DLD1 (cell line): ENCODE measurements around the gene TMEM74B.

Source experiments
- in situ Hi-C: cut with HindIII; loops from 2 replicates; pipeline ENCODE4 v1.10.0; 2017; ENCODE audit warnings: low sequenced_read_pairs

The TMEM74B gene

DNA sequence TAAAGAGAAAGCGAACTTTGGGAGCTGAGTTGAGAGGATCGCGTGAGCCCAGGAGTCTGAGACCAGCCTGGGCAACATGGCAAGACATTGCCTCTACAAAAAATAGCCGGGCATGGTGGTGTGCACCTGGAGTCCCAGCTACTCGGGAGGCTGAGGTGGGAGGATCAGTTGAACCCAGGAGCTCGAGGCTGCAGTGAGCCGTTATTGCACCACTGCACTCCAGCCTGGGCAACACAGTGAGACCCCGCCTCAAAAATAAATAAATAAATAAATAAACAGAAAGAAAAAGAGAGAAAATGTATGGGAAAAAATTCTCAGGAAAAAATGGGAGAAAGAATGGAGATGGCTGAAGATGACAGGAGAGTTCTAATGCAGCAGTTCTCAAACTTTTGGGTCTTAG is 21.0 kb upstream of the TMEM74B start:
- in situ Hi-C loops, result no loop called here

- in situ Hi-C loops, result no loop called here
Measured at GRCh38 chr20:1204576-1204975, 19.8 kb upstream of the TMEM74B start.

DNA sequence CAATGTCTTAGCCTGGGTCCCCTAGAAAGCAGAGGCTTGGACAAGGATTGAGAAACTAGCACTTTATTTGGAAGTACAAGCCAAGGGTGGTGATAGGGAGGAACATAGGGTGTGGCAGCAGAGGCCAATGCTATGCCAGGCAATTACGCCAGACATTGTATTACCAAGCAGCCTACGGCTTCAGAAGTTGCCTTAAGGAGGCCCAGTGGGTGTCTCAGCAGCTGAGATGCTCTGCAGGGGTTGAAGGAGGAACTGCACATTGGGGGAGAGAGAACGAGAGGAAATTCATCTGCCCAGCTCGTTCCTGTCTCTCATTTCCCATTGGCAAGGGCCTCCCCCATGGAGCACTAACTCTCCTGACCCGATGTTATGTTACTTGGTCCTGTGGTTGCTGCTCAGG is 19.3 kb upstream of the TMEM74B start:
- in situ Hi-C loops, result no loop called here

- in situ Hi-C loops, result no loop called here
Measured at GRCh38 chr20:1203630-1204029, 18.8 kb upstream of the TMEM74B start.

GRCh38 chr20:1202762-1203504 is 18.2 kb upstream of the TMEM74B start, which contains the start of gene C20orf202:
C20orf202 (plus strand) TSS chr20:1203454; CDS start chr20:1203586, 132 bp downstream.
- in situ Hi-C loops, result no loop called here

DNA sequence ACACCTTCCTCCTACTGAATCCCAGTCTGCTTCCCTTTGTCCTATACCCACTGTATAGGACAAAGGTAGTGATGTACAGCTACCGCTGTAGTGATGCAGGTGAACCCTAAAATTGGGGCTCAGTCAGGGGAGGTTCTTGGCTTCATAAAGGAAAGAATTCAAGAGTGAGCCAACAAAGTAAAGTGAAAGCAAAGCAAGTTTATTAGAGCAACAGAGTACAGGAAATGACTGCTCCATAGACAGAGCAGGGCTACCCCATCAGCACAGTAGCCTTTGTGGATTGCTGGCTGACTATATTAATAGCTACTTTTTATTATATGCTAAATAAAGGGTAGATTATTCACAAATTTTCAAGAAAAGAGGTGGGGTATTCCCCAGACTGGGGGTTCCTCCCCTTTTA is 15.2 kb upstream of the TMEM74B start:
- in situ Hi-C loops, result no loop called here

- in situ Hi-C loops, result no loop called here
Measured at GRCh38 chr20:1199212-1199873, 14.6 kb upstream of the TMEM74B start.

DNA sequence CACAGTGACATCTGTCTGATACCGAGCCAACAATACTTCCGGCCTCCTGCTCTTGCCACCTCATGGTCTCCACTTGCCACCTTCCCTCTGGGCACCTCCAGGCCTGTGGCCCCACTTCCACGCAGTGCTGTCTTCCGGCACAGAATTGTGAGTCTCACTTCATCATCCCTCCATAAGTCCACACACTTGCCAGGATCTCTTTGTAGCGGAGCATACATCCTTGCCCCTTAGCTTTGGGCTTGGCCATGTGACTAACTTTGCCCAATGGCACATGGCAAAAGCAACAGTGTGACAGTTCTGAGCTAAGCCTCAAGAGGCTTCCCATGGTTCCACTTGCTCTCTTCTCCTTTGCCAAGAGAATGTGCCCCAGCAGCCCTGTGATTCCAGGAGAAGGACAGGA is 14.0 kb upstream of the TMEM74B start:
- in situ Hi-C loops, result no loop called here

GRCh38 chr20:1197801-1198200 is 13.0 kb upstream of the TMEM74B start:
- in situ Hi-C loops, result no loop called here

DNA sequence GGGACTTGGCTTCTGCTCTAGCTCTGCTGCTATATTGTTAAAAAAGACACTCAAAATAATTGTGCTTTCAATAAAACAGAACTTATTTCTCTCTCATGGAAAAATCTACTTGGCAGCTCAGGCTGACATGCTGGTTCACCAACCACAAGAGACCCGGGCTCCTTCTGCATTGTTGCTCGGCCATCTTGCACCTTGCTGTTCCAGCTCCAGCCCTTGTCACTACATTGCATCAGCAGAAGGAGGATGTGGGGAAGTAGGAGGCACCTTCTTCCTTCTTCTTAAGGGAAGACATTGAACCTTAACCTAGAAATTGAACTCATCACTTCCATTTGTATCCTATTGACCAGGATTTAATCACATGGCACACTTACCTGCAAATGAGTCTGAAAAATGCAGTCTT is 11.9 kb upstream of the TMEM74B start:
- in situ Hi-C loops, result no loop called here

DNA sequence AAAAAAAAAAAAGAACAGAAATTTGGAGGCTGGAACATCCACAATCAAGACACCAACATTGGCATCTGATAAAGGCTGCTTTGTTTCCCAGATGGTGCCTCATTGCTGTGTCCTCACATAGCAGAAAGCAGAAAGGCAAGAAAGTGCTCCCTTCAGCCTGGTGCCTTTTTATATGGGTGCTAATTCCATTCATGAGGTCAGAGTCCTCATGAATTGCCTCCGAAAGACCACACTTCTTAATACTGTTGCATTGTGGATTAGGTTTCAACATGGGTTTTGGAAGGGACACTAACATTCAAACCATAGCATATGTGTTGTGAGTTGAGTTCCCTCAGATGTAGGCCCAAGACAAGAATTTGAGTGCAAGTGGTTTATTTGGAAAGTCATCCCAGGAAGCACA is 10.4 kb upstream of the TMEM74B start:
- in situ Hi-C loops, result no loop called here

GRCh38 chr20:1191299-1191698 is 6.5 kb upstream of the TMEM74B start:
- in situ Hi-C loops, result no loop called here

- in situ Hi-C loops, result no loop called here
Measured at GRCh38 chr20:1190847-1191246, 6.1 kb upstream of the TMEM74B start.

- in situ Hi-C loops, result no loop called here
Measured at GRCh38 chr20:1189827-1190226, 5.0 kb upstream of the TMEM74B start.

- in situ Hi-C loops, result no loop called here
Measured at GRCh38 chr20:1188347-1188746, 3.6 kb upstream of the TMEM74B start.

DNA sequence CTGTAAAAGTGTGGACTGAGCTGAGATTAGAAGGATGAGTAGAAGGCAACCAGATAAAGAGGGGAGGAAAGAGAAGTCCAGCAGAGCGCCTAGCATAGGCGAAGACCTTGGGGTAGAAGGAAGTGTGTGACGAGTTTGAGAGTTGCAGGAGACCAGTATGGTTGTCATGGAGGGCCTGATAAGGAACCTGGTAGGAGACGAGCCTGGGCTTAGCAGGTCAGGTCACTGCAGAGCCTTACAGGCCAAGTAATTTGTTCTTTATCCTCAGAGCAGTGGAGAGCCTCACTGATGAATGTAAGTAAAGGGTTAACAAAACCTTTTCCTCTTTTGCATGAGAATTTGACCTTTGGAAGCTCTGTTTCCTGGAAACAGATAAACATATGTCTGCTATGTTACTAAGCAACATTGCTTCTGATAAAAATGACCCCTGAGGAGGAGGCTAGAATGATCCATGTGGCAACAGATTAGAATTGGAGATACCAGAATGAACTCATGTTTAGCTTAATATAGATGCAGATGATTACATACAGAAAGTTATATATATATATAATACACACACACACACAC is 2.9 kb upstream of the TMEM74B start:
- in situ Hi-C loops, result no loop called here

GRCh38 chr20:1186367-1186991 is 1.7 kb upstream of the TMEM74B start:
- in situ Hi-C loops, result no loop called here

- in situ Hi-C loops, result no loop called here
Measured at GRCh38 chr20:1185790-1186334, 1.1 kb upstream of the TMEM74B start.

DNA sequence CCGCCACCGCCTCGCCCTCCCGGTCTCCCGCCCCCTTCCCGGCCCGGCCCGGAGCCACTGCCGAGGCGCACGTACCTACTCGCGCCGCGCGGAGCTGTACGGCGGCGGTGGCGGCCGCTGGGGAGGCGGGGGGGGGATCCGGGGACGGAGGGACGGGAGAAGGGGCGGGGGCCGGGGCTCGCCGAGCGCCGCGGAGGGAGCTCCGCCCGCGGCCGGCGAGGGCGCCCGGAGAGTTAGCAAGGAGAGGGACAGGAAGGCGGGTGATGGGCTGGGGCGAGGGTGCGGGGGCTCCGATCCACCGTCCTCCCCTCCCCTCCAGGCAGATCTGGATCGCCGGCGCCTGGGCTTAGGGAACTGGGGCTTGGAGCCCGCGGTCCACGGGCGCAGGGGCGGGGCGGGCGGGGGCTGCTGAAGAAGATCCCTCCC is 548 bp upstream of the TMEM74B start:
- in situ Hi-C loops, result no loop called here

DNA sequence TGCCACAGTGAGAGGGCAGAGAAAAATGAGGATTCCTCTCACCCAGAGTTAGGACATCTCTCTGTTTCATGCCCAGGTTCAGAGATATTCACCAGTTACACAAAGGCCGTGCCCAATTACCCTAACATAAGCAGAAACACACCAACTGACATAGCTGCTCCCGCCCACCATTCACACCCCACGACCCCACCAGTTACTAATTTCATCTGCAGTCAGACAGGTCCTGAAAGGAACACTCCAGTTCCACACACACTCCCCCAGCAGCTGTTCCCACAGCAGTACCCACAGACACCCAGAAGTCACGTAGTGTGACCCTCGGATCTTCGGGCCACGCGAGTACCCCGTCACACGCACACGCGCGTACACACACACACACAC is 532 bp downstream of the TMEM74B start:
- in situ Hi-C loops, result no loop called here

DNA sequence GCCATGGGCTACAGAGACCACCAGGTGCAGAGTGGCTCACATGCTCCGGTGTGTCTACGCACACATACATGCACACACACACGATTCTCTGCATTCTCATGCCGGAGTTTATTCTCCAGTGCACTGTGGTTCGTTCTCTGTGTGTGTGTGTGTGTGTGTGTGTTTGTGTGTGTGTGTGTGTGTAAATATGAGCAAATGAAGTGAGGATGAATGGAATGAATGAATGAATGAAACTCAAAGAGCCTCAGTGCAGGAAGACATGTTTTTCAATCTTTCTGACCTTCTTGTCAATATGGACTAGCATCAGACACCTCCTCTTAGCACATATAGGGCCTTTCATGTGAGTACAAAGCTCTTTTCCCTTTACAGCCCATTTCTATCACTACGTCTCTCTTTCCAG is 1.6 kb downstream of the TMEM74B start:
- in situ Hi-C loops, result no loop called here
